ENCODE results near the gene EYA2. TPM values are rescaled to one million over a fixed set of nuclear protein-coding genes. Genes with fewer than 3 reads are reported as not detected.

EYA2 gene
- total and polyA plus RNA-seq, 4 donors = 0.17 to 0.54 (median 0.23) TPM; not detected in 1

DNA sequence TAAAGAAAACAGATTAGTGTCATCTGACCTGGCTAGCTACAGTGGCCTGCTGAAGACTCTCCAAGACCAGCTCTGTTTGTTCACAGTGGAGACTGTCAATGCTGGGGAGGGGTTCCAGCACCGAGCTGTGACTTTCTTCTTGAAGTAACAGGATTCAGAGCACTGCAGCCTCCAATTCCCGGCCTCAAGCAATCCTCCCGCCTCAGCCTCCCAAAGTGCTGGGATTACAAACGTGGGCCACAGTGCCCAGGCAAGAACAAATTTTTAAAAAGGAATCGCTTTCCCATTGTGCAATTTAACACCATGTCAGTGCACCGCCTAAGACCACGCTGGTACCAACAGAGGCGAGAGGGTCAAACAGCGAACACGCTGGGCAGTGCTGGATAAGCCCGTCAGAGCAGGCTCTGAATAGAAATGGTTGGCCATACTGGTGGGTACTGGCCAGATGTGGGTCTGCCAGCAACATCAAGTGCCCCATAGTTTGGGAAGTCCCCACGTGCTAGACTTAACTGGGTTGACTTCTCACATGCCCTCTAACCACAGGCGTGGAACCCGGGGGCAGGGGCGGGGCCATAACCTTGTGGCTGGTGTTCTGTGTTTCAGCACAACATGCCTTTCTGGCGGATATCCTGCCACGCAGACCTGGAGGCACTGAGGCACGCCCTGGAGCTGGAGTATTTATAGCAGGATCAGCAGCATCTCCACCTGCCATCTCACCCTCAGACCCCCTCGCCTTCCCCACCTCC, 293.0 kb downstream of the EYA2 start:
- Histone ChIP-seq H3K36me3 (ENCODE audit: control insufficient read depth in 4 of 4, insufficient read depth in 3 of 4, low read depth in 1 of 4, low read length in 3 of 4) (peaks cover 0 to 2% (median 0%) of the 10 kb centered on the region in 4 donors), H3K27ac (ENCODE audit: low read depth in 1 of 2, low read length in 2 of 2) (no peak overlapping the region), H3K4me3 (ENCODE audit: low read depth in 1 of 3, low read length in 3 of 3) (no peak overlapping the region), H3K4me1 (ENCODE audit: control insufficient read depth in 4 of 4, insufficient read depth in 4 of 4, low read length in 3 of 4) (no peaks in the 10 kb centered on the region), H3K9ac (ENCODE audit: low read depth in 1 of 2, low read length in 2 of 2) (no peak overlapping the region), H3K9me3 (ENCODE audit: control insufficient read depth in 4 of 4, low read length in 3 of 4) (no peaks in the 10 kb centered on the region), H3K27me3 (ENCODE audit: control insufficient read depth in 4 of 4, insufficient read depth in 4 of 4, low read length in 3 of 4) (no peaks in the 10 kb centered on the region)
- DNase-seq (ENCODE audit: low spot score) = no peak
- WGBS = 73% methylated on average over 19 of the region's 19 CpGs
- TF ChIP-seq GABPA (IDR thresholded peaks at IDR 0.05 in 1 of 2, conservative IDR thresholded peaks at IDR 0.05 in 1 of 2) (no peak), HNF4A (conservative IDR thresholded peaks at IDR 0.05) (no peak), YY1 (IDR thresholded peaks at IDR 0.05) (no peak), FOXA2 (IDR thresholded peaks at IDR 0.05) (no peak), RXRA (IDR thresholded peaks at IDR 0.05) (no peak), NR2F2 (IDR thresholded peaks at IDR 0.05) (no peak), FOXA1 (IDR thresholded peaks at IDR 0.05) (no peak), RAD21 (IDR thresholded peaks at IDR 0.05) (no peak), JUND (IDR thresholded peaks at IDR 0.05) (no peak), SP1 (IDR thresholded peaks at IDR 0.05) (no peak), EGR1 (IDR thresholded peaks at IDR 0.05; ENCODE audit: low read depth in 2 of 2) (no peak), TAF1 (conservative IDR thresholded peaks at IDR 0.05) (no peak), HNF4G (IDR thresholded peaks at IDR 0.05) (no peak)
- TF ChIP-seq, protein P1, sequence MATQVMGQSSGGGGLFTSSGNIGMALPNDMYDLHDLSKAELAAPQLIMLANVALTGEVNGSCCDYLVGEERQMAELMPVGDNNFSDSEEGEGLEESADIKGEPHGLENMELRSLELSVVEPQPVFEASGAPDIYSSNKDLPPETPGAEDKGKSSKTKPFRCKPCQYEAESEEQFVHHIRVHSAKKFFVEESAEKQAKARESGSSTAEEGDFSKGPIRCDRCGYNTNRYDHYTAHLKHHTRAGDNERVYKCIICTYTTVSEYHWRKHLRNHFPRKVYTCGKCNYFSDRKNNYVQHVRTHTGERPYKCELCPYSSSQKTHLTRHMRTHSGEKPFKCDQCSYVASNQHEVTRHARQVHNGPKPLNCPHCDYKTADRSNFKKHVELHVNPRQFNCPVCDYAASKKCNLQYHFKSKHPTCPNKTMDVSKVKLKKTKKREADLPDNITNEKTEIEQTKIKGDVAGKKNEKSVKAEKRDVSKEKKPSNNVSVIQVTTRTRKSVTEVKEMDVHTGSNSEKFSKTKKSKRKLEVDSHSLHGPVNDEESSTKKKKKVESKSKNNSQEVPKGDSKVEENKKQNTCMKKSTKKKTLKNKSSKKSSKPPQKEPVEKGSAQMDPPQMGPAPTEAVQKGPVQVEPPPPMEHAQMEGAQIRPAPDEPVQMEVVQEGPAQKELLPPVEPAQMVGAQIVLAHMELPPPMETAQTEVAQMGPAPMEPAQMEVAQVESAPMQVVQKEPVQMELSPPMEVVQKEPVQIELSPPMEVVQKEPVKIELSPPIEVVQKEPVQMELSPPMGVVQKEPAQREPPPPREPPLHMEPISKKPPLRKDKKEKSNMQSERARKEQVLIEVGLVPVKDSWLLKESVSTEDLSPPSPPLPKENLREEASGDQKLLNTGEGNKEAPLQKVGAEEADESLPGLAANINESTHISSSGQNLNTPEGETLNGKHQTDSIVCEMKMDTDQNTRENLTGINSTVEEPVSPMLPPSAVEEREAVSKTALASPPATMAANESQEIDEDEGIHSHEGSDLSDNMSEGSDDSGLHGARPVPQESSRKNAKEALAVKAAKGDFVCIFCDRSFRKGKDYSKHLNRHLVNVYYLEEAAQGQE (IDR thresholded peaks at IDR 0.05) = no peak
- TF ChIP-seq, protein P2, sequence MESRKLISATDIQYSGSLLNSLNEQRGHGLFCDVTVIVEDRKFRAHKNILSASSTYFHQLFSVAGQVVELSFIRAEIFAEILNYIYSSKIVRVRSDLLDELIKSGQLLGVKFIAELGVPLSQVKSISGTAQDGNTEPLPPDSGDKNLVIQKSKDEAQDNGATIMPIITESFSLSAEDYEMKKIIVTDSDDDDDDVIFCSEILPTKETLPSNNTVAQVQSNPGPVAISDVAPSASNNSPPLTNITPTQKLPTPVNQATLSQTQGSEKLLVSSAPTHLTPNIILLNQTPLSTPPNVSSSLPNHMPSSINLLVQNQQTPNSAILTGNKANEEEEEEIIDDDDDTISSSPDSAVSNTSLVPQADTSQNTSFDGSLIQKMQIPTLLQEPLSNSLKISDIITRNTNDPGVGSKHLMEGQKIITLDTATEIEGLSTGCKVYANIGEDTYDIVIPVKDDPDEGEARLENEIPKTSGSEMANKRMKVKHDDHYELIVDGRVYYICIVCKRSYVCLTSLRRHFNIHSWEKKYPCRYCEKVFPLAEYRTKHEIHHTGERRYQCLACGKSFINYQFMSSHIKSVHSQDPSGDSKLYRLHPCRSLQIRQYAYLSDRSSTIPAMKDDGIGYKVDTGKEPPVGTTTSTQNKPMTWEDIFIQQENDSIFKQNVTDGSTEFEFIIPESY (IDR thresholded peaks at IDR 0.05) = no peak
- TF ChIP-seq, protein P3, sequence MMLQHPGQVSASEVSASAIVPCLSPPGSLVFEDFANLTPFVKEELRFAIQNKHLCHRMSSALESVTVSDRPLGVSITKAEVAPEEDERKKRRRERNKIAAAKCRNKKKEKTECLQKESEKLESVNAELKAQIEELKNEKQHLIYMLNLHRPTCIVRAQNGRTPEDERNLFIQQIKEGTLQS (IDR thresholded peaks at IDR 0.05) = no peak
- TF ChIP-seq, protein P4, sequence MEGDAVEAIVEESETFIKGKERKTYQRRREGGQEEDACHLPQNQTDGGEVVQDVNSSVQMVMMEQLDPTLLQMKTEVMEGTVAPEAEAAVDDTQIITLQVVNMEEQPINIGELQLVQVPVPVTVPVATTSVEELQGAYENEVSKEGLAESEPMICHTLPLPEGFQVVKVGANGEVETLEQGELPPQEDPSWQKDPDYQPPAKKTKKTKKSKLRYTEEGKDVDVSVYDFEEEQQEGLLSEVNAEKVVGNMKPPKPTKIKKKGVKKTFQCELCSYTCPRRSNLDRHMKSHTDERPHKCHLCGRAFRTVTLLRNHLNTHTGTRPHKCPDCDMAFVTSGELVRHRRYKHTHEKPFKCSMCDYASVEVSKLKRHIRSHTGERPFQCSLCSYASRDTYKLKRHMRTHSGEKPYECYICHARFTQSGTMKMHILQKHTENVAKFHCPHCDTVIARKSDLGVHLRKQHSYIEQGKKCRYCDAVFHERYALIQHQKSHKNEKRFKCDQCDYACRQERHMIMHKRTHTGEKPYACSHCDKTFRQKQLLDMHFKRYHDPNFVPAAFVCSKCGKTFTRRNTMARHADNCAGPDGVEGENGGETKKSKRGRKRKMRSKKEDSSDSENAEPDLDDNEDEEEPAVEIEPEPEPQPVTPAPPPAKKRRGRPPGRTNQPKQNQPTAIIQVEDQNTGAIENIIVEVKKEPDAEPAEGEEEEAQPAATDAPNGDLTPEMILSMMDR (IDR thresholded peaks at IDR 0.05; ENCODE audit: low read depth, low read length, missing input control) = no peak
- TF ChIP-seq, protein P5, sequence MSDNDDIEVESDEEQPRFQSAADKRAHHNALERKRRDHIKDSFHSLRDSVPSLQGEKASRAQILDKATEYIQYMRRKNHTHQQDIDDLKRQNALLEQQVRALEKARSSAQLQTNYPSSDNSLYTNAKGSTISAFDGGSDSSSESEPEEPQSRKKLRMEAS (IDR thresholded peaks at IDR 0.05) = no peak
